OCI-M2 (cell line): Measurements from ENCODE around the gene MYL11.

Experiments
- DNase-seq: peaks from one replicate; lab custom pipeline; 2025; ENCODE audit not compliant: unreplicated experiment; lab: John Stamatoyannopoulos, UW

The MYL11 gene

DNA sequence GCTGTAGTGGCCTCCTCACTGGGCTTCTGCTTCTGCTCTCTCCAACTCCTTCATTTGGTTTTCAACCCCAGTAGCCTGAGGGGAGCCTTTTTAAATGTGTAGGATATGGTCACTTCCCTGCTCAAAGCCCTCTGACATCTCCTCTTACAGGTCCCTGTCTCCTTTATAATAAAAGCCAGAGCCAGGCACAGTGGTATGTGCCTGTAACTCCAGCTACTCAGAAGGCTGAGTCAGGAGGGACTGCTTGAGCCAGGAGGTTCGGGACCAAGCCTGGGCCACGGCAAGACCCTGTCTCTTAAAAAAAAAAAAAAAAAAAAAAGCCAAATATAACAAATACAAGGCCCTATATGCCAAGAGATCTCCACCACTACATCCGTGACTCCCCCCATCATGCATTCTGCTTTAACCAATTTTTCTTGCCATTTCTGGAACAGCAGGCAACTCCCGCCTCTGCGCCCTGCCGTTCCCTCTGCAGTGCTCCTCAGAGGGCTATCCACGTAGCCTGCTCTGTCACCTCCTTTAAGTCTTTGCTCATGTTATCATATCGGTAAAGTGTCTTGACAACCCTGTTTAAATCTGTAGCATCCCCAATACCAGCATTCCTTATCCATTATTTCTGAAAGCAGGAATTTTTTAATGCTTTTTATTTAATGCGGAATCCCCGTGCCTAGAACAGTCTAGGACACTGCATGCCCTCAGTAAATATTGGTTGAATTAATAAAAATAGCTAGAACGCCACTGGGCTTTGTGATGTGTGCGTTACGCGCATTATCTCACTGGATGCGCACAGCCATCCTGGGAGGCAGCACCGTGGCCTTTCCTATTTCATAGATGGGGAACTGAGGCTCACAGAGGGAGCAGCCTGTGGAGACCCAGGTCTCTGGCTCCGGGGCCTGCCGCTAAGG, 42.3 kb downstream of the MYL11 start:
- no peak for DNase-seq

DNA sequence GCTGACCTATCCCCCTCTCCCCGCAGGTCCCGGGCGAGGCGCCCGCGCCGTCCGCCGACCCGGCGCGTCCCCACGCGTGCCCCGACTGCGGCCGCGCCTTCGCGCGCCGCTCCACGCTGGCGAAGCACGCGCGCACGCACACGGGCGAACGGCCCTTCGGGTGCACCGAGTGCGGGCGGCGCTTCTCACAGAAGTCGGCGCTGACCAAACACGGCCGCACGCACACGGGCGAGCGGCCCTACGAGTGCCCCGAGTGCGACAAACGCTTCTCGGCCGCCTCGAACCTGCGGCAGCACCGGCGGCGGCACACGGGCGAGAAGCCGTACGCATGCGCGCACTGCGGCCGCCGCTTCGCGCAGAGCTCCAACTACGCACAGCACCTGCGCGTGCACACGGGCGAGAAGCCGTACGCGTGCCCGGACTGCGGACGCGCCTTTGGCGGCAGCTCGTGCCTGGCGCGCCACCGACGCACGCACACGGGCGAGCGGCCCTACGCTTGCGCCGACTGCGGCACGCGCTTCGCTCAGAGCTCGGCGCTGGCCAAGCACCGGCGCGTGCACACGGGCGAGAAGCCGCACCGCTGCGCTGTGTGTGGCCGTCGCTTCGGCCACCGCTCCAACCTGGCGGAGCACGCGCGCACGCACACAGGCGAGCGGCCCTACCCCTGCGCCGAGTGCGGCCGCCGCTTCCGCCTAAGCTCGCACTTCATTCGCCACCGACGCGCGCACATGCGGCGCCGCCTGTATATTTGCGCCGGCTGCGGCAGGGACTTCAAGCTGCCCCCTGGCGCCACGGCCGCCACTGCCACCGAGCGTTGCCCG, 43.1 kb downstream of the MYL11 start:
- no peak for DNase-seq

DNA sequence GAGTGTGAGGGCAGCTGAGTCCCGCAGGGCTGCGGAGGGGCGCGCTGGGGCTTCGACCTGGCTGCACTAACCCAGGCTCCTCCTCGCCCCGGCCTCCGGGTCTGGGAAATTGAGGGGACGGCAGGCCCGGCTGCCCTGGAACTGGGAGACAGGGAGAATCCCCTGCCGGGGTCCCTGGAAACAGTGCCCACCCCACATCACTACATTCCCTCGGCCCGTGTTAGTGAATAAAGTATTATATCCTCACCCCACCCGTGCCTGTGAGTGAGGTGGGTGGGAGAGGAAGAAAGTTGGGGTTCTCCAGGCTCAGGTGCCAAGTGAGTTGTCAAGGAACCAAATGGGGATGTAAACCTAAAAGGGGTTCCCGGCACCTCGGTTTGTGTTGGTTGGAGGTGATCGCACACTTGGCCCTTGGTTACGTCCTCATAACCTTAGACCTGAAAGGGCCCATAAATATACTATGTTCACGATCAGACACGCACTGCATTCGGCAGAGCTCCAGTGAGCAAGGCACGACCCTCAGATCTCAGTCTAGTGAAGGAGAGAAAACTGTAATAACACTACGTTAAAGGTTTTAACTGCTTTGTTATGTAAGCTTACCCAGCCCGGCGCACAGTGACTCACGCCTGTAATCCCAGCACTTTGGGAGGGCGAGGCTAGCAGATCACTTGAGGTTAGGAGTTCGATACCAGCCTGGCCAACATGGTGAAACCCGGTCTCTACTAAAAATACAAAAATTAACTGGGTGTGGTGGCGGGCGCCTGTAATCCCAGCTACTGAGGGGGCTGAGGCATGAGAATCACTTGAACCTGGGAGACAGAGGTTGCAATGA, 44.0 kb downstream of the MYL11 start:
- no peak for DNase-seq

DNA sequence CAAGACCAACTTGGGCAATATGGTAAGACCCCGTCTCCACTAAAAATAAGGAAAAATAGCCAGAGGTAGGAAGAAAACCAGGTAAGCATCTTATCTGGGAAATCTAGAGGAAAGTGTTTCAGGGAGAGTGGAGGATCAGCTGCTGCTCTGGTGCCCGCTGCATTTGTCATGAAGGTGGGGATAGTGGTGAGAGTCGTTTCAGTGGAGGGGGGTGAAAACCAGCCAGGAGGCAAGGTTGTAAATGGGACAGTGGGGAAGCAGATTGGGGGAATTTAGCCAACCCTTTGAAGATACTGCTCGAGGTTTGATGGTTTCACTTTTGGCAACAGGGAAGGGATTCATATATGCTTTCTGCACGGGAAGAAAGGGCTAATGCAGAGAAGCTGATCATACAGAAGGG, 46.4 kb downstream of the MYL11 start:
- DNase-seq = no peak
